NCI-H1694 (cell line): ENCODE data around the gene BPIFB3.

Experiments
- DNase-seq: peaks from one replicate; lab custom pipeline; 2025; lab: John Stamatoyannopoulos, UW

BPIFB3 gene

DNA sequence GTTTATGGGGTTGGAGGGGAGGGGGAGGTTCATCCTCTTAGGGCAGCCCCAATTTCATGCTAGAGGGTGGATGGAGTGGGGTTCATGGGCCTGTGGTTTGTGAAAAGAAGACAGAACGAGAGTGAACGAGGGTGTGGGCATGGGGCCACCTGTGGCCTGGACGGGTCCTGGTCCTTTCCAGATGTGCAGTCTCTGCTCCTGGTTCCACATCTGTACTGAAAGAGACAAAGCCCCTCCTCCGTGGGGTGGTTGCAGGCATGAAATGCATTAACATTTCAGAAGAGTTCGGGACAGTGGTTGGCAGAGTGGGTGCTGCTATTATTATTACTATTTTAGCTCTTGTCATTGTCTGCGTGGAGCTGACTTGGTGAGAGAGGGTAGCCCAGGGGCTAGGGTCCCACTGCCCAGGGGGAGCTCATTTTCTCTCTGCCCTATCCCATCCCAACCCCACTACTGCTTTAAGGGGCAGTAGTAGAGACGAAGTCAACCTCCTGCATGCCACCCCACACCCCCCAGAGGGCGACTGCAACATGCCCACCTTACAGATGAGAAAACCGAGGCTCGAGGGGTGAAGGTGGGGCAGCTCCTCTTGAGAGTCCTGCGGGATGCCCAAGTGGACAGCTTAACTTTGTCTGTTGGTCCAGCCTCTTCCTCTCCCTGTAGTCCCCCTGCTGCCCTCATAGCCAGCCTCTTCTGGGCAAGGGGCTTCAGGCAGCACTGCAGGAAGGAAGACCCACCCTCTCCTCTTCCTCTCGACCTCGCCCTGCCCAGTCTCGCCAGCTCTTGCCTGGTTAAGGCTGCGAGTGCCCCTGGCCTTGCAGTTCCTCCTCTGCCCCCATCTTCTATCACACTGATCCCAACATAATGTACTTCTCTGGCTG, 37.8 kb upstream of the BPIFB3 start:
- no peak for DNase-seq

DNA sequence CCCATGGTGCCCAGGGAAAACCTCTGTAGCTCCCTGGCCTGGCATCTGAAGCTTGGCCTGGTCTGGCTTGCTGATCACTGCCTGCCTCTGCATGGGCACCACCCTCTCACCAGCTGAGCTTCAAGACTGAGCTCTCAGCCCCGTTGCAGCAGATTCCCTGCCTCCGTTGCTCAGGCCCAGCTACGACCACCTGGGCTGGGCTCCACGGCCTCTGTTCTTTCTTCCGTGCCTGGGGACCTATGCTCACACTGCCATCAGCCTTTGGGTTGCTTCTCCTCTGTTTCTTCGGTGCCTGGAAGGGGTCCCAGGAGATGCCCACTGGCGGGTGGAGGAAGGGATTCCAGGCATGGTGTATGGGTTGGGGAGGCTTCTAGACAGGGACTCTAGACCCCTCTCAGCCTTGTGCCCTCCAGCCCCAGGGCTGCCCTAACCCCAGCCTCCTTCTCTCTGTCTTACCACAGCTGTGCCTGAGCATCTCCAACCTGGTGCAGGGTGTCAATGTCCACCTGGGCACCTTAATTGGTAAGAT, 37.1 kb upstream of the BPIFB3 start:
- no peak for DNase-seq

DNA sequence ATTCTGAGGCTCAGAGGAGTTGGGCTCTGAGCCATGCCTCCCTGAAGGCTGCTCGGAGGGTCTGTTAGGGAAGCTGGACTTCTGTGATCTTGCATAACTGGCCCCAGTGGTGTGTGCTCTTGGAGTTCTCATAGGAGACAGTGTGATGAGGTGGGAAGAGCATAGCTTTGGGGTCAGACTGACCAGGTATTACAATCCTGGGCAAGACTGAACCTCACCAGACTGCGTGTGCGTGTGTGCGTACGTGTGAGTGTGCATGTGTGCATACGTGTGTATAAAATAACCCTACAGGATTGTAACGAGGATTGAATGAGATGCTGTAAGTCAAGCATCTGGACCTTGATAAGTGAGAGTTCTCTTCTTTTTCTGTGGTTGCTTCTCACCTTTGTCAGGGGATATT, 36.2 kb upstream of the BPIFB3 start:
- no peak for DNase-seq

DNA sequence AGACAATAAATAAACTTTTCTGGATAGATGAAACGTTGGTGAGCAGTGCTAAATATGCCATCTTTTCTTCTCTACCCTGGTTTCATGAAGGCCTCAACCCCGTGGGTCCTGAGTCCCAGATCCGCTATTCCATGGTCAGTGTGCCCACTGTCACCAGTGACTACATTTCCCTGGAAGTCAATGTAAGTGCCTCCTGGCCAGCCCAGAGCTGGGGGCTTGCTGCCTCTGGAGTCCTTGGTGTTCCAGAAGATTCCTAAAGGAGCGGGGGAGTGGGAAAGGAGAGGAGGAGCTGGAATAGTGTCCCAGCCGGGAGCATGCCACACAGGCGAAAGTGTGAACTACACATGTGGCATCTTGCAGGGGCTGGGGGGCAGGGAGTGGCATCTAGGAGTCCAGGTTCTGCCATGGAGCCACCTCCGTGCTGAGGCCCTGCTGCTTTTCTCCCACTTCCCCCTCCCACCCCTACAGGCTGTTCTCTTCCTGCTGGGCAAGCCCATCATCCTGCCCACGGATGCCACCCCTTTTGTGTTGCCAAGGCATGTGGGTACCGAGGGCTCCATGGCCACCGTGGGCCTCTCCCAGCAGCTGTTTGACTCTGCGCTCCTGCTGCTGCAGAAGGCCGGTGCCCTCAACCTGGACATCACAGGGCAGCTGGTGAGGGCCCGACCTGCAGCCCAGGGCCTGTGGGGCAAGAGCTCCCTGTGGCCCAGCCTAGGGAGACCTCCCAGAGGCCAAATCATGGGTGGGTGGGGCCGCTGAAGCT, 35.4 kb upstream of the BPIFB3 start:
- no peak for DNase-seq

DNA sequence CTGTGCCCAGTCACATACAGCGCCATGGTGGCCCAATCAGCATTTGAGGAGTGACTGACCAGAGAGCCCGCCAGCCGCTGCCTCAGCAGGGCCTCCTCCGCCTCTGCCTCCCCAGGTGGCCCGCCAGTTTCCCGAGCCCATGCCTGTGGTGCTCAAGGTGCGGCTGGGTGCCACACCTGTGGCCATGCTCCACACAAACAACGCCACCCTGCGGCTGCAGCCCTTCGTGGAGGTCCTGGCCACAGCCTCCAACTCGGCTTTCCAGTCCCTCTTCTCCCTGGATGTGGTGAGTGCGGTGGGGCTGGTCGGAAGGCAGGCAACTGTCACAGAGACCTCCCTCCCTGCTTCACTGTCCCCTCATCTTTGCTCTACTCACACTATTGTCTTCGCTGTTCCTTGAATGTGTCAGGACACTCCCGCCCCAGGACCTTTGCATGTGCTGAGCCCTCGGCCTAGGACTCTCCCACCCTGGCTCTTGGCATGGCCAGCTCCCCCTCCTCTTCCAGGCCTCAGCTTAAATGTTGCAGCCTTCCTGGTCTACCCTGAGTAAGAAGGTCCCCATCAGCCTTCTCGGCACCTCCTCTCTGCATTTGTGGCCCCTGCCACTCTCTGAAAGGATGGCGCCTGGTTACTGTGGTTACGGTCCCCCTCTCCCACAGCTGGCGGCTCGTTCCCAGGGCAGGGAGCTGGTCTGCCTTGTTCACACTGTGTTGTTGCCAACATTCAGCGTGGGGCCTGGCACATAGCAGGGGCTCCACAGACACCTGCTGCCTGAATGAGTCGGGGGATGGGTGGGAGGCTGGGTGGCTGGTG, 34.0 kb upstream of the BPIFB3 start:
- no peak for DNase-seq

DNA sequence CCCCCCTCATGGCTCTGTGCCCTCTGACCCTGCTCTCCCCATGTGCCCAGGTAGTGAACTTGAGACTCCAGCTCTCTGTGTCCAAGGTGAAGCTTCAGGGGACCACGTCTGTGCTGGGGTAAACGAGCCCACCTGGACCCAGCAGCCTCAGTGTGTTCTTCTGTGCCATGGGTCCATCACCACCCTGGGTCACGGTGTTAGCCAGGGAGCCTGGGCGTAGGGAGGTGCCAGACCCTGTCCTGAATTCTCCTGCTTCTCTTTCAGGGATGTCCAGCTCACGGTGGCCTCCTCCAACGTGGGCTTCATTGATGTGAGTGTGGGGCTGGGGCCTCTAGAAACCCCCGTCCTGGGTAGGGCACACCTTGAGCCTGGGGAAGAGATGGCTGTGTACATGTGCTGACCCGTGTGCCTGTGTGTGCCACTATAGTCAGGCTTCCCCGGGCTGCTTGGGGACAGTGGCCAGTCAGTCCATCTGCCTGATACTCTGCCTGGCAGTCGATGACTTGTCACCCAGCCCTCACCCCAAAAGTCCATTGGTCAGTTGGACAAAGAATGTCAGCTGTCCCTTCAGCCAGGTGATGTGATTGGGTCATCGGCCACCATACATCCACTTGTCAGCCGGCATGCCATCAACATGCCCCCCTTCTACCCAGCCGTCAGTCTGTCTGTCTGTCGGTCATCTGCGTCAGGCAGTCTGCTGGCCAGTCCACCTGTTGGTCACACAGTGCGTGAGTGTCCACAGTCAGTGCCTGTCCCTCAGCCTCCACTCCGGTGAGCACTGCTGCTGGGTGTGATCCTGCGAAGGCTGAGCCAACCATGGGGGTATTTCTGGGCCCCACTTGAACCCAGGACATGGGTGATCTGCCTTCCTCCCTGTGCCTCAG, 33.2 kb upstream of the BPIFB3 start:
- DNase-seq, result no peak

DNA sequence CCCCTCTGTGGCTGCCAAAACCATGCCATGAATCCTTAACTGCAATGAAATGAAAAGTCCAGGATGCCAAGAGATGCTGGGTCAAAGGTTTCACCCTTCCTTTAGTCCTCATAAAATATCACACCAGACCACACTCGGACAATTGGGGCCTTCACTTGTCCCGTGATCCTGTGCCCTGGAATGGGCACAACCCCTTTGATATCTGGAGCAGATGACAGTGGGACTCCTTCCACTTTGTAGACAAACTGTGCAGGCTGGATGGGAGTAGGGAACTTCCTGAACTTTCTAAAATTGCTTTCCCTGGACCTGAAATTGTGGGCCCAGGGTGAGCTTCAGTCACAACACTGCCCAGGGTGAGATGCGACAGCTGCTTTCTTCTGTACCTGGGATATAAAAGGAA, 31.8 kb upstream of the BPIFB3 start:
- no peak for DNase-seq

DNA sequence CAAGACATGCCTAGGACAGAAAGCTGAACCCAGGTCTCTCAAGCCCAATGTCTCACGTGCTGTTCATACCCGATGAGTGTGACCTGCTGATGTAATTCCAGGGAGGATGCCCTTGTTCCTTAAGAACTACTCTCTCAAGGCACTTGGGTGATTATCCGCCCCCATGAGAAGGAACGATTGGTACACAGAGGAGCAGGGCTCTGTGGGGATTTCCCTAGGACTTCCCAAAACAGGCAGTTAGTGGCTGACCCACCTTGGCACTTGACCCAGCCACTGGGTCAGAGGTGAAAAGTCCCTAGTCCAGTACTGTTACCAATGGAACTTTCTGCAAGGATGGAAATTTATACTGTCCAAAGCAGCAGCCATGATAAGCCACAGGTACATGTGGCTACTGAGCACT, 31.4 kb upstream of the BPIFB3 start:
- DNase-seq, result no peak

DNA sequence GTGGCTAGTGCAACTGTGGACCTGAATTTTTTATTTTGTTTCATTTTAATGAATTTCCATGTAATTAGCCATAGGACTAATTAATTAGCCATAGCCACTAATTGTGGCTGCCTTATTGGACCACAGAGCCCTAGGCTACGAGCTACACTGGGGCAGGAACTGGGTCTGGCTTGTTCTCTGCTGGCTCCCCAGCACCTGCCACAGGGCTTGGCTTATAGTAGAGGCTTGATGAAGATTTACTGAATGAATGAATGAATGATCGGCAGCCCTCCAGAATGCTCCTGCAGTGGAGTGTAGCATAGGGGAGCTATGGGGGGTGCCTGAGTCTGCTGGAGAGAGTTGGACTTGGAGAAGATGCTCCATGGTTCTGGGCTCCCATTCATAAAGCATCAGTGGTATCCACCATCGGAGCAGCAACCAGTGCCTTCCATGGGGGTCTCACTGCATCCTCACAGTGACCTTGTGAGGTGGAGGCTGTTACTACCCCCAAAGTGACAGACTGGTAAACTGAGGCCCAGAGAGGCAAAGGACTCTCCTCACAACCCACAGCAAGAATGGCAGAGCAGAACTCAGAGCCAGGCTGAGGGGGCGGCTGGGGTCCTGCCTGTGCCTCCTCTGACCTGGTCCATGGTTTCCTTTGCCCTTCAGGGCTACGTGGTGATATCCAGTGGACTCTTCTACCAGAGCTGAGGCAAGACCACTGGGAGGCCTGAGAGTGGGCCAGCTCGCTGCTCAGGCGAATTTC, 30.8 kb upstream of the BPIFB3 start:
- no peak for DNase-seq

DNA sequence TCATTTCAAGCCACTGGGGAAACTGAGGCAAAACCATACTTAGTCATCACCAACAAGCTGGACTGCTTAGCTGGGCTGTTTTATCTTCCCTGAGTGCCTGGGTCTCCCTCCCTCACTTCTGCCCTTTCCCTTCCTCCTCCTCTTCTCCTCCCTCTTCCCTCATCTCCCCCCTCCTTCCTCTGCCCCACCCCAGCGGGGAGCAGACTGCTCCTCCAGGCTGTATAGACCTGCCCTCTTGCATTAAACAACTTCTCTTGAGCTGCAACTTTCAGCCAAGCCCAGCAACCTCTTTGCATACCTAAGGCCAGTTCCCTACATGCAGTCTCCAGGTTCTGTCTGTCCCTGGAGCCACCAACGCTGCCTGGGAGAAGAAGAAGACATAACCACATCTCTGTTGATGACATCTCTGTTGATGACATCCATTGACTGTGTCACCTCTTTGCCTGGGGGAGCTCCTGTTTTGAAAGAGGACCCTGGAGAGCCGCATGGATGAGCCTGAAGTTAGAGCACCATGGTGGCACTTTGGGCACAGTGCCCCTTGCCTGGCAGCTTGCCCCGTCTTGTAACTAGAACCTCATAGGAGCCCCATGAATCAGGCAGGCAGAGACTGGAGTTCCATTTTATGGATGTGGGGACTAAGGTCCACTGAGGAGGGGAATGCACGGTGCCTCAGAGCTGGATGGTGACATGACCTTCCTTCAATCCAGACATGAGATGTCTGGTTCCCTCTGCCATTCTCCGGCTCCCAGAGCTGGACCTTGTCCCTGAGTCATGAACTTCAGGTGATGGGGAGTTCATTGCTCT, 30.1 kb upstream of the BPIFB3 start:
- no peak for DNase-seq

DNA sequence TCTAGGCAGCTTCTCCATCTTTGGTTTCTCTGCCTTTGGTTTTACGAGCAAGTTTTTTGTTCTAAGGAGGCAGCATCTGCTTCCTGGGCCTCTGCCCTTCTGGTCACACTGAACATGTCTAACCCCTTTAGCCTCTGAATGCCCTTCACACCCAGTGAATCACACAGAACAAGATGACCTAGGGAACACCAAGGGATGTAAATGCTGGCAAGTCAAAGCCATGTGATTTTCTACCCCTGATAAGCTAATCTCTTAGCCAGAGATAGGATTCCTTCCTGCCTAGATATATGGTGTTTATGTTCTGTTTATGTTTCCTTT, 29.5 kb upstream of the BPIFB3 start:
- DNase-seq, result no peak

DNA sequence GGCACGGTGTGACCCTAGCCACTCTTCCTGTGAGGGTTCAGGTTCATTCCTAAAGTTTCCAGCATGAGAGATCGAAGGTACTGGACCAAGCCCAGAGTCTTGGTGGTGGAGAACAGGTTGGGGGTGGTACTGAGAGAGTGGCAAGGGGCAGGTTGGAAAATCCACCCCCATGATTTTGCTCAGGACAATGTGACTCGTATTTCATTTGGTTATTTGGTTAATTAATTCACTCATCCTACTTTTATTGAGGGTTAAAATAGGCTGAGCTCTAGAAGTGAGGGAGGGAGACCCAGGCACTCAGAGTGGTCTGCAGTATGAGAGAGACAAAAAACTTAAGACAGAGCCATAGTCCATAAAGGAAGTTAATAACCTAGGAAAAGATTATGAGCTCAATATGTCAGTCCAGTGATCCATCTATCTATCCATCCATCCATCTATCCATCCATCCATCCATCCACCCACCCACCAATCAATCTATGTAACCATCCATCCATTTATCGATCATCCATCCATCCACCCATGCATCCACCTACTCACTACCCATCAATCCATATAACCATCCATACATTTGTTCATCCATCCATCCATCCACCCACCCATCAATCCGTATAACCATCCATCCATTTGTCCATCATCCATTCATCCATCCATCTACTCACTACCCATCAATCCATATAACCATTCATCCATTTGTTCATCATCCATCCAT, 28.9 kb upstream of the BPIFB3 start:
- no peak for DNase-seq

DNA sequence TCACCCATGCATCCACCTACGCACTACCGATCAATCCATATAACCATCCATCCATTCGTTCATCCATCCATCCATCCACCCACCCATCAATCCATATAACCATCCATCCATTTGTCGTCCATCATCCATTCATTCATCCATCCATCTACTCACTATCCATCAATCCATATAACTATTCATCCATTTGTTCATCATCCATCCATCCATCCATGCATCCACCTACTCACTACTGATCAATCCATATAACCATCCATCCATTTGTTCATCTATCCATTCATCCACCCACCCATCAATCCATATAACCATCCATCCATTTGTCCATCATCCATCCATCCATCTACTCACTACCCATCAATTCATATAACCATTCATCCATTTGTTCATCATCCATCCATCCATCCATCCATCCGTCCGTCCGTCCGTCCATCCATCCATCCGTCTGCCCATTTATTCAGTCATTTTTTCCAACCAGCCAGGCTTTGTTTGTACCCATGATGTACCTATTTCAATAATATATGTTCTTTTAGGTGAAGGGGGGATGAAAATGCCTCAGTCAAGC, 28.3 kb upstream of the BPIFB3 start:
- DNase-seq, result no peak

DNA sequence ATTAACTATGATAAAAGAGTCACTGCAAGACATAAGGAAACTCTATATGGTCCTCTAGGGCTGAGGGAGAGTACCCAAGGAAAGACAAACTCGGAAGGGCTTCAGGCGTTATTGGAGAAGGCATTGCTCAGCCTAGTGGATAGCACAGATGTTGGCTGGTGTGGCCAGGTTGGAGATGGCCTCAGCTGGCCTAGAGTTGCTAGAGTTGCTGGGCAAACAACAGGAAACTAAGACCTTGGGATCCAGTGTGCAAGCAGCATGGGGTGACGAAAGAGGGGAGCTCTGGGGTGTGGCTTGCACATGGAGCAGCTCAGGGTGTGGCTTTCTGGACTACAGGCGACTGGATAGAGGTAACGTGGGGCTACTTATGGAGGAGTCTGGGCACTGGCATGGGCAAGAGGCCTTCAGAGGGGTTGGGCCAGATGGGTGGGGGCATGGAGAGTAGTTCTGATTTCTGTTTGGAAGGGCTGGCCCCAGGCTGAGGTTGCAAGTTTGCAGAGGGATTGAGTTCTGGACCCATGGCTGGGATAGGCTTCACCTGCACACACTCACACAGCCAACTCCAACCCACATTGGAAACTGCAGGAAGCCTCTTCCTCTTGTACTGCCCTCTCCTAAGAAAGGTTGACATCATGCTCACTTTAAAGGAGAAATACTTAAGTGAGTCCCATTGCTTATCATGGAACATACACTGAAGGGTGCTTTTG, 27.5 kb upstream of the BPIFB3 start:
- DNase-seq, result no peak

DNA sequence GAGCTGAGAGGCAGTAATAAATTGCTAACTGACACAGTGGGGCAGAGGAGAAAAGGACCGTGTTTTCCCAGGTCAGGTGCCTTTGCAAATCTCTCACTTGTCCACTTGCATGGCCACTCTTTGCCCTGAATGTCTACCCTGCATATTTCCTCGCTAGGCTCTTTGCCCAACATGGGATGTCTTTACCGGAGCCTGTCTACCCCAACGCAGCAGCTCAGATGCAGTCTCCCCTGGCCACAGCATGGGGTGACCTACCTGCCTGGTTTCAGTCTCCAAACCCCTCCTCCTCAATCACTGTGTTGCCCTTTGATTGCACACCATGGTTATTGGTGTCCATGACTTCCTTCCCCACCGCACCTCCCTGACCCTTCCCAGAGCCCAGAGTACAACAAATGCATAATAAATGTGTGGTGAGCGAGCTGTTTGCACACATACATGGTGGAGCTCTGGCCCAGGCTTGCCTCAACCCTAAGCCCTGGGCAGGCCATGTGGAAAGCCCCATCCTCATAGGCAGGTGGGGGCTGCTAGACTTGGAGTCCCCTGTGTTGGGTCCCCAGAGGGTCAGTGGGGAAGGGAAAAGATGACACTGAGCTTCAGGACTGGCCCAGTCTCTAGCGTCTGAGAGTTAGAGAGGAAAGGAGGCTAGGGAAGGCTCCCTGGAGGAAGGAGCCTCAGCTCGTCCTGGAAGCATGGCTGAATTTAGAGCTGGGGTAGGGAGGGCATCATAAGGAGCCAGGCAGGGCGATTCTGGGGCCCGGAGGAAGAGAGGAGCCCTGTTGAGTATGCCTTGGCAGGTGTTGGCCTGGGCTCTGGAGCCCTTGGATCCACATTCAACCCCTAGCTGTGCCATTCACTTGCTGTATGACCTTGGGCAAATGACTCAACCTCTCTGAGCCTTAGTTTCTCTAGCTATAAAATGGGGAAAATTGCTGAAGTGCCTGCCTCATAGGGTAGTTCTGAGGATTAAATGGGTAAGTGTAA, 26.6 kb upstream of the BPIFB3 start:
- DNase-seq, result no peak

DNA sequence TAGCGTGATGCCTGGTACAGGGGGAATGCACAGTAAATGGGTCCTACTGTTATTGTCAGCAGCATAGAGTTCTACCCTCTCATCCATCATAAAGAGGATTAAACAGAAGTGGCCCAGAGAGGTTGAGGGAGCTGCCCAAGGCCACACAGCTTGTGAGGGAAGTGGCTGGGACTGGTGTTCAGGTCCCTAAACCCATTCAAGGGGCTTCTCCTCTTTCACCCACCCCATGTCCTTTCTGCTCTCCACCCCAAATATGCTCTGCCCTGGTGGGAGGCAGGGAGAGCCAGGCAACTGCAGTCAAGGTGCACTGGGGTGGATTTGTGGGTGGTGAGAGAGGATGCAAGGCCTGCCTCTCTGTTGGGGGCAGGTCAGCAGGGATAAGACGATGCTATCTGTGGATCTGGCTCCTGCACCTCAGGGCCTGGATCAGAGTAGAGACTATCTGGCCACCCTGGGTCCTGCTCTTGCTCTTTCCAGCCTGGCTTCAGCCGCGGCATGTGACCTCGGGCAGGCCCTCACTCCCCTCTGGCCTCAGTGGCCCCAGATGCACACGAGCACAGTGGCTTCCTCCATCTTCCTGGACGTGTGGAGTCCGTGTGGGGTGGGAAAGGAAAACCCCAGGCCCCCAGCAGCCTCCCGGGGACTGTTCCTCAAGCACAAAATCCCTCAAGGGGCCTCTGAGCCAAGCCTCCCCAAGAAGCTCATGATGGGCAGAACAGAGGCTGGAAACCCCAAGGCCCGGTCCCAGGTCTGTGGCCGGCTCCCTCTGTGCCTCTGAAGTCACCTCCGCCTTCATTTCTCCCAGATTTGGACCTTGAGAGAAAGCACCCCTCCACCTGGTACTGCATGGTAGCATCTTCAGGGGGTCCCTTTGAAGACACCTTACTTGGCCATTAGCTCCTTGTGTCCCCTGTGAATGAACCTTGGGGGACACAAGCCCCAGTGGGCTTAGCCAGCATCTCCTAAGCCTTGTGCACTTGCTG, 25.6 kb upstream of the BPIFB3 start:
- DNase-seq, result no peak
